HEK293 (cell line): Measurements from ENCODE around the gene GMPPA.

Experiments used
- GLIS1 ChIP-seq: fragments of 450-650 bp; formaldehyde crosslinking; IDR thresholded peaks from 2 replicates; pipeline ENCODE4 v1.5.1; 2016; ENCODE audit warnings: missing biosample characterization, missing genetic modification characterization
- KLF16 ChIP-seq: fragments of 450-650 bp; formaldehyde crosslinking; IDR thresholded peaks from 2 replicates; pipeline ENCODE4 v1.5.1; 2017; ENCODE audit warnings: missing biosample characterization, missing genetic modification characterization
- KLF7 ChIP-seq: fragments of 450-650 bp; formaldehyde crosslinking; IDR thresholded peaks from 2 replicates; pipeline ENCODE4 v1.5.1; 2016; ENCODE audit warnings: missing biosample characterization, missing genetic modification characterization, borderline replicate concordance
- SCRT2 ChIP-seq: fragments of 450-650 bp; formaldehyde crosslinking; IDR thresholded peaks from 2 replicates; pipeline ENCODE4 v1.5.1; 2016; ENCODE audit warnings: missing biosample characterization, missing genetic modification characterization
- ZBTB20 ChIP-seq: fragments of 450-650 bp; formaldehyde crosslinking; IDR thresholded peaks from 2 replicates; pipeline ENCODE4 v1.5.1; 2016; ENCODE audit warnings: missing biosample characterization, missing genetic modification characterization
- ZNF157 ChIP-seq: fragments of 450-650 bp; formaldehyde crosslinking; IDR thresholded peaks from 2 replicates; pipeline ENCODE4 v1.5.1; 2016; ENCODE audit warnings: missing biosample characterization, missing genetic modification characterization
- ZNF16 ChIP-seq: fragments of 450-650 bp; formaldehyde crosslinking; IDR thresholded peaks from 2 replicates; pipeline ENCODE4 v1.5.1; 2016; ENCODE audit warnings: low read depth, missing biosample characterization, missing genetic modification characterization
- ZNF169 ChIP-seq: fragments of 450-650 bp; formaldehyde crosslinking; IDR thresholded peaks from 2 replicates; pipeline ENCODE4 v1.5.1; 2016; ENCODE audit warnings: missing biosample characterization, missing genetic modification characterization
- ZNF19 ChIP-seq: fragments of 450-650 bp; formaldehyde crosslinking; IDR thresholded peaks from 2 replicates; pipeline ENCODE4; 2016; ENCODE audit warnings: missing biosample characterization, missing genetic modification characterization, low read depth
- ZNF23 ChIP-seq: fragments of 450-650 bp; formaldehyde crosslinking; IDR thresholded peaks from 2 replicates; pipeline ENCODE4 v1.5.1; 2016; ENCODE audit warnings: missing biosample characterization, missing genetic modification characterization, borderline replicate concordance
- ZNF274 ChIP-seq, 2 experiments: fragments of 200-500 bp in 1 of 2; fragments of 450-650 bp in 1 of 2; sonication (Bioruptor generic) in 1 of 2; formaldehyde crosslinking in 1 of 2; IDR thresholded peaks; 2 replicates each; pipeline versions ENCODE4 v1.5.1 to v1.6.1; 2014 to 2016; ENCODE audit warnings: borderline replicate concordance in 1 of 2, inconsistent platforms in 1 of 2, low read length in 1 of 2, missing biosample characterization in 1 of 2, missing genetic modification characterization in 1 of 2
- ZNF292 ChIP-seq: fragments of 450-650 bp; formaldehyde crosslinking; IDR thresholded peaks from 2 replicates; pipeline ENCODE4 v1.5.1; 2016; ENCODE audit warnings: low read depth, missing biosample characterization, missing genetic modification characterization, borderline replicate concordance
- ZNF302 ChIP-seq: fragments of 450-650 bp; formaldehyde crosslinking; IDR thresholded peaks from 2 replicates; pipeline ENCODE4 v1.5.1; 2016; ENCODE audit warnings: missing biosample characterization, missing genetic modification characterization, low read depth
- ZNF311 ChIP-seq: fragments of 450-650 bp; formaldehyde crosslinking; IDR thresholded peaks from 2 replicates; pipeline ENCODE4 v1.5.1; 2017; ENCODE audit warnings: missing biosample characterization, missing genetic modification characterization, borderline replicate concordance
- ZNF324 ChIP-seq: fragments of 450-650 bp; formaldehyde crosslinking; IDR thresholded peaks from 2 replicates; pipeline ENCODE4 v1.5.1; 2016; ENCODE audit warnings: missing biosample characterization, missing genetic modification characterization
- ZNF354C ChIP-seq: fragments of 450-650 bp; formaldehyde crosslinking; IDR thresholded peaks from 2 replicates; pipeline ENCODE4 v1.5.1; 2016; ENCODE audit warnings: missing biosample characterization, missing genetic modification characterization, low read depth, borderline replicate concordance
- ZNF514 ChIP-seq: fragments of 450-650 bp; formaldehyde crosslinking; IDR thresholded peaks from 2 replicates; pipeline ENCODE4 v1.5.1; 2016; ENCODE audit warnings: missing biosample characterization, missing genetic modification characterization
- ZNF549 ChIP-seq: fragments of 450-650 bp; IDR thresholded peaks from 2 replicates; pipeline ENCODE4 v1.5.1; 2018; ENCODE audit warnings: missing biosample characterization, missing genetic modification characterization, mild to moderate bottlenecking, inconsistent platforms, moderate library complexity
- ZNF596 ChIP-seq: fragments of 450-650 bp; IDR thresholded peaks from 2 replicates; pipeline ENCODE4 v1.5.0; 2018; ENCODE audit warnings: missing biosample characterization, mild to moderate bottlenecking, missing genetic modification characterization, moderate library complexity
- ZNF600 ChIP-seq: fragments of 450-650 bp; formaldehyde crosslinking; IDR thresholded peaks from 2 replicates; pipeline ENCODE4 v1.5.1; 2016; ENCODE audit warnings: missing biosample characterization, missing genetic modification characterization
- ZNF621 ChIP-seq: fragments of 450-650 bp; formaldehyde crosslinking; IDR thresholded peaks from 2 replicates; pipeline ENCODE4 v1.5.1; 2017; ENCODE audit warnings: missing biosample characterization, missing genetic modification characterization
- ZNF670 ChIP-seq: fragments of 450-650 bp; formaldehyde crosslinking; IDR thresholded peaks from 2 replicates; pipeline ENCODE4 v1.5.1; 2016; ENCODE audit warnings: missing biosample characterization, missing genetic modification characterization, low read depth
- ZNF701 ChIP-seq: fragments of 450-650 bp; formaldehyde crosslinking; IDR thresholded peaks from 2 replicates; pipeline ENCODE4 v1.5.1; 2016; ENCODE audit warnings: missing biosample characterization, missing genetic modification characterization
- ZNF777 ChIP-seq: fragments of 450-650 bp; formaldehyde crosslinking; IDR thresholded peaks from 2 replicates; pipeline ENCODE4 v1.5.1; 2017; ENCODE audit warnings: missing biosample characterization, missing genetic modification characterization, borderline replicate concordance
- ZXDB ChIP-seq: fragments of 450-650 bp; formaldehyde crosslinking; IDR thresholded peaks from 2 replicates; pipeline ENCODE4 v1.5.1; 2016; ENCODE audit warnings: missing biosample characterization, missing genetic modification characterization
- TF ChIP-seq, protein P1 (sequence below): fragments of 450-650 bp; formaldehyde crosslinking; IDR thresholded peaks from 2 replicates; pipeline ENCODE4 v1.5.1; 2016; ENCODE audit warnings: missing biosample characterization, missing genetic modification characterization
- TF ChIP-seq, protein P2 (sequence below): fragments of 450-650 bp; formaldehyde crosslinking; IDR thresholded peaks from 2 replicates; pipeline ENCODE4 v1.5.1; 2016; ENCODE audit warnings: missing biosample characterization, missing genetic modification characterization, borderline replicate concordance
- TF ChIP-seq, protein P3 (sequence below): fragments of 450-650 bp; IDR thresholded peaks from 2 replicates; pipeline ENCODE4 v1.5.1; 2018; ENCODE audit warnings: missing biosample characterization, mild to moderate bottlenecking, missing genetic modification characterization
- TF ChIP-seq, protein P4 (sequence below): fragments of 450-650 bp; formaldehyde crosslinking; IDR thresholded peaks from 2 replicates; pipeline ENCODE4; 2016; ENCODE audit warnings: missing biosample characterization, missing genetic modification characterization
- TF ChIP-seq, protein P5 (sequence below): fragments of 450-650 bp; formaldehyde crosslinking; IDR thresholded peaks from 2 replicates; pipeline ENCODE4 v1.5.1; 2016; ENCODE audit warnings: missing biosample characterization, missing genetic modification characterization, low read depth

GMPPA gene

DNA sequence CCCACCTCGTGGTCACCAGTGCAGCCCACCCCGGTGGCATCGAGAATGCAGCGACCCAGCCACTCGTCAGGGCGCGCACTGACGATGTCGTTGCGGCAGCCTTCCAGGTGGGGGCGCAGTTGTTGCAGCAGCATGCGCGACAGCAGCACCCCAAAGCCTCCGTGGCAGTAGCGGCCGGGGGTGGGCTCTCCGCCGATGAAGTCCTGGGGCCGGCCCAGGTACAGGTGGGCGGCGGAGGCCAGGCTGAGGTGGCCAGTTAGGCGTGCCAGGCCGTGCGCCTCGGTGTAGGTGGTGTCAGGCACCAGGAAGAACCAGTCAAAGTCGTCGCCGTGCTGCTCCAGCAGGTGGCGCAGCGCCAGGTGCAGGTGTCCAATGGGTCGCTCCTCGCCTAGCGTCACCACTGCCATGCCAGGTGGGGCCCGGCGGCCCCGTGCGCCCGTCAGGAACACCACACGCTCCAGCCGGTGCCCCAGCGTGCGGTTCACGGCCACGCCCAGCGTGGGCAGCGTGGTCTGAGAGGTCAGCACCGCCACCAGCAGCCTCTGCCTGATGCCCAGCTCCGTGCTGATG is 43.0 kb downstream of the GMPPA start (continued):
- TF ChIP-seq, protein P1, sequence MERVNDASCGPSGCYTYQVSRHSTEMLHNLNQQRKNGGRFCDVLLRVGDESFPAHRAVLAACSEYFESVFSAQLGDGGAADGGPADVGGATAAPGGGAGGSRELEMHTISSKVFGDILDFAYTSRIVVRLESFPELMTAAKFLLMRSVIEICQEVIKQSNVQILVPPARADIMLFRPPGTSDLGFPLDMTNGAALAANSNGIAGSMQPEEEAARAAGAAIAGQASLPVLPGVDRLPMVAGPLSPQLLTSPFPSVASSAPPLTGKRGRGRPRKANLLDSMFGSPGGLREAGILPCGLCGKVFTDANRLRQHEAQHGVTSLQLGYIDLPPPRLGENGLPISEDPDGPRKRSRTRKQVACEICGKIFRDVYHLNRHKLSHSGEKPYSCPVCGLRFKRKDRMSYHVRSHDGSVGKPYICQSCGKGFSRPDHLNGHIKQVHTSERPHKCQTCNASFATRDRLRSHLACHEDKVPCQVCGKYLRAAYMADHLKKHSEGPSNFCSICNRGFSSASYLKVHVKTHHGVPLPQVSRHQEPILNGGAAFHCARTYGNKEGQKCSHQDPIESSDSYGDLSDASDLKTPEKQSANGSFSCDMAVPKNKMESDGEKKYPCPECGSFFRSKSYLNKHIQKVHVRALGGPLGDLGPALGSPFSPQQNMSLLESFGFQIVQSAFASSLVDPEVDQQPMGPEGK (tag by site-specific recombination): peak; percentile 69
- TF ChIP-seq KLF7: no peak
- no peak for TF ChIP-seq ZNF23 (tag by site-specific recombination)
- no peak for TF ChIP-seq ZNF670 (tag by site-specific recombination)
- TF ChIP-seq ZNF157 (tag by site-specific recombination): no peak
- TF ChIP-seq ZNF16: no peak
- TF ChIP-seq ZNF514 (tag by site-specific recombination): no peak
- TF ChIP-seq ZNF600 (tag by site-specific recombination): peak; percentile 55
- TF ChIP-seq, protein P2, sequence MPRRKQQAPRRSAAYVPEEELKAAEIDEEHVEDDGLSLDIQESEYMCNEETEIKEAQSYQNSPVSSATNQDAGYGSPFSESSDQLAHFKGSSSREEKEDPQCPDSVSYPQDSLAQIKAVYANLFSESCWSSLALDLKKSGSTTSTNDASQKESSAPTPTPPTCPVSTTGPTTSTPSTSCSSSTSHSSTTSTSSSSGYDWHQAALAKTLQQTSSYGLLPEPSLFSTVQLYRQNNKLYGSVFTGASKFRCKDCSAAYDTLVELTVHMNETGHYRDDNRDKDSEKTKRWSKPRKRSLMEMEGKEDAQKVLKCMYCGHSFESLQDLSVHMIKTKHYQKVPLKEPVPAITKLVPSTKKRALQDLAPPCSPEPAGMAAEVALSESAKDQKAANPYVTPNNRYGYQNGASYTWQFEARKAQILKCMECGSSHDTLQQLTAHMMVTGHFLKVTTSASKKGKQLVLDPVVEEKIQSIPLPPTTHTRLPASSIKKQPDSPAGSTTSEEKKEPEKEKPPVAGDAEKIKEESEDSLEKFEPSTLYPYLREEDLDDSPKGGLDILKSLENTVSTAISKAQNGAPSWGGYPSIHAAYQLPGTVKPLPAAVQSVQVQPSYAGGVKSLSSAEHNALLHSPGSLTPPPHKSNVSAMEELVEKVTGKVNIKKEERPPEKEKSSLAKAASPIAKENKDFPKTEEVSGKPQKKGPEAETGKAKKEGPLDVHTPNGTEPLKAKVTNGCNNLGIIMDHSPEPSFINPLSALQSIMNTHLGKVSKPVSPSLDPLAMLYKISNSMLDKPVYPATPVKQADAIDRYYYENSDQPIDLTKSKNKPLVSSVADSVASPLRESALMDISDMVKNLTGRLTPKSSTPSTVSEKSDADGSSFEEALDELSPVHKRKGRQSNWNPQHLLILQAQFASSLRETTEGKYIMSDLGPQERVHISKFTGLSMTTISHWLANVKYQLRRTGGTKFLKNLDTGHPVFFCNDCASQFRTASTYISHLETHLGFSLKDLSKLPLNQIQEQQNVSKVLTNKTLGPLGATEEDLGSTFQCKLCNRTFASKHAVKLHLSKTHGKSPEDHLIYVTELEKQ: no peak
- TF ChIP-seq SCRT2 (tag by site-specific recombination): peak; percentile 51; the same call in 1 of the 2 replicates
- TF ChIP-seq, protein P3, sequence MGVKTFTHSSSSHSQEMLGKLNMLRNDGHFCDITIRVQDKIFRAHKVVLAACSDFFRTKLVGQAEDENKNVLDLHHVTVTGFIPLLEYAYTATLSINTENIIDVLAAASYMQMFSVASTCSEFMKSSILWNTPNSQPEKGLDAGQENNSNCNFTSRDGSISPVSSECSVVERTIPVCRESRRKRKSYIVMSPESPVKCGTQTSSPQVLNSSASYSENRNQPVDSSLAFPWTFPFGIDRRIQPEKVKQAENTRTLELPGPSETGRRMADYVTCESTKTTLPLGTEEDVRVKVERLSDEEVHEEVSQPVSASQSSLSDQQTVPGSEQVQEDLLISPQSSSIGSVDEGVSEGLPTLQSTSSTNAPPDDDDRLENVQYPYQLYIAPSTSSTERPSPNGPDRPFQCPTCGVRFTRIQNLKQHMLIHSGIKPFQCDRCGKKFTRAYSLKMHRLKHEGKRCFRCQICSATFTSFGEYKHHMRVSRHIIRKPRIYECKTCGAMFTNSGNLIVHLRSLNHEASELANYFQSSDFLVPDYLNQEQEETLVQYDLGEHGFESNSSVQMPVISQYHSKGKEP: no peak
- peak; percentile 99 for TF ChIP-seq ZXDB (tag by site-specific recombination)
- no peak for TF ChIP-seq ZNF292 (tag by site-specific recombination)
- peak; percentile 51; the same call in 1 of the 2 replicates for TF ChIP-seq ZBTB20 (tag by site-specific recombination)
- TF ChIP-seq ZNF354C (tag by site-specific recombination): no peak
- peak; percentile 80 for TF ChIP-seq ZNF324 (tag by site-specific recombination)
- no peak for TF ChIP-seq ZNF701 (tag by site-specific recombination)
- TF ChIP-seq ZNF302 (tag by site-specific recombination): no peak
- TF ChIP-seq ZNF274 (IDR thresholded peaks at IDR 0.05; ENCODE audit: low read length): no peak
- no peak for TF ChIP-seq ZNF274 (tag by site-specific recombination; IDR thresholded peaks at IDR 0.05; ENCODE audit: borderline replicate concordance)
- TF ChIP-seq GLIS1: 0 out of 2 replicates have a peak, but pooled peaks have one; percentile 29
- no peak for TF ChIP-seq ZNF311 (tag by site-specific recombination)
- TF ChIP-seq, protein P4, sequence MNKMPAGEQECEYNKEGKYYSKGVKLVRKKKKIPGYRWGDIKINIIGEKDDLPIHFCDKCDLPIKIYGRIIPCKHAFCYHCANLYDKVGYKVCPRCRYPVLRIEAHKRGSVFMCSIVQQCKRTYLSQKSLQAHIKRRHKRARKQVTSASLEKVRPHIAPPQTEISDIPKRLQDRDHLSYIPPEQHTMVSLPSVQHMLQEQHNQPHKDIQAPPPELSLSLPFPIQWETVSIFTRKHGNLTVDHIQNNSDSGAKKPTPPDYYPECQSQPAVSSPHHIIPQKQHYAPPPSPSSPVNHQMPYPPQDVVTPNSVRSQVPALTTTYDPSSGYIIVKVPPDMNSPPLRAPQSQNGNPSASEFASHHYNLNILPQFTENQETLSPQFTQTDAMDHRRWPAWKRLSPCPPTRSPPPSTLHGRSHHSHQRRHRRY (tag by site-specific recombination): no peak
- TF ChIP-seq, protein P5, sequence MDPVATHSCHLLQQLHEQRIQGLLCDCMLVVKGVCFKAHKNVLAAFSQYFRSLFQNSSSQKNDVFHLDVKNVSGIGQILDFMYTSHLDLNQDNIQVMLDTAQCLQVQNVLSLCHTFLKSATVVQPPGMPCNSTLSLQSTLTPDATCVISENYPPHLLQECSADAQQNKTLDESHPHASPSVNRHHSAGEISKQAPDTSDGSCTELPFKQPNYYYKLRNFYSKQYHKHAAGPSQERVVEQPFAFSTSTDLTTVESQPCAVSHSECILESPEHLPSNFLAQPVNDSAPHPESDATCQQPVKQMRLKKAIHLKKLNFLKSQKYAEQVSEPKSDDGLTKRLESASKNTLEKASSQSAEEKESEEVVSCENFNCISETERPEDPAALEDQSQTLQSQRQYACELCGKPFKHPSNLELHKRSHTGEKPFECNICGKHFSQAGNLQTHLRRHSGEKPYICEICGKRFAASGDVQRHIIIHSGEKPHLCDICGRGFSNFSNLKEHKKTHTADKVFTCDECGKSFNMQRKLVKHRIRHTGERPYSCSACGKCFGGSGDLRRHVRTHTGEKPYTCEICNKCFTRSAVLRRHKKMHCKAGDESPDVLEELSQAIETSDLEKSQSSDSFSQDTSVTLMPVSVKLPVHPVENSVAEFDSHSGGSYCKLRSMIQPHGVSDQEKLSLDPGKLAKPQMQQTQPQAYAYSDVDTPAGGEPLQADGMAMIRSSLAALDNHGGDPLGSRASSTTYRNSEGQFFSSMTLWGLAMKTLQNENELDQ (tag by site-specific recombination): no peak
- no peak for TF ChIP-seq ZNF621
- TF ChIP-seq ZNF777: no peak
- TF ChIP-seq ZNF19 (tag by site-specific recombination): no peak
- TF ChIP-seq KLF16 (tag by site-specific recombination): peak; percentile 74; the same call in 1 of the 2 replicates
- TF ChIP-seq ZNF169: no peak
- no peak for TF ChIP-seq ZNF549 (tag by site-specific recombination)
- TF ChIP-seq ZNF596 (tag by site-specific recombination): no peak
